GM12878 (cell line): ENCODE measurements around the gene CTNNA3. TPM values are rescaled to one million over a fixed set of nuclear protein-coding genes. Genes with fewer than 3 reads are reported as not detected.

Experiments
- ATAC-seq: fragments of 200-7000 bp; cut with Tn5 transposase; 3 replicates; pipeline ENCODE4 v1.9.1; 2020; ENCODE audit warnings: mild to moderate bottlenecking, moderate library complexity
- BruUV-seq: library from RNA; stranded (reverse); fragments of 400-500 nt; replicated peaks from 2 replicates; lab custom pipeline; 2021; lab: Mats Ljungman, UMichigan
- CTCF ChIA-PET: fragments of 300-600 bp; sonication (Branson Sonifier 250); formaldehyde crosslinking; extraction: SDS; loops from one replicate; lab custom pipeline; 2021; ENCODE audit warnings: inconsistent platforms; lab: Yijun Ruan, JAX
- POLR2A ChIA-PET: fragments of 350-600 bp; formaldehyde crosslinking; extraction: SDS; loops from one replicate; lab custom pipeline; 2021; ENCODE audit warnings: inconsistent platforms; lab: Charles Lee
- RAD21 ChIA-PET: fragments of 300-600 bp; sonication (Branson Sonifier 250); formaldehyde crosslinking; loops from one replicate; lab custom pipeline; 2023; ENCODE audit warnings: antibody characterized with exemption; ENCODE audit not compliant: unreplicated experiment; lab: Charles Lee
- SMC1A ChIA-PET: fragments of 300-600 bp; sonication (Branson Sonifier 250); formaldehyde crosslinking; loops from one replicate; lab custom pipeline; 2023; ENCODE audit not compliant: unreplicated experiment, uncharacterized antibody; lab: Charles Lee
- DNase-seq: peaks from one replicate; pipeline ENCODE4 v3.0.0-alpha.2; 2011; ENCODE audit warnings: low read depth, low spot score
- FAIRE-seq: peaks from 3 replicates; lab custom pipeline; 2011; peaks lifted over from hg19 to GRCh38; lab: Jason Lieb, UNC
- H2AFZ ChIP-seq: 2 replicates; pipeline ENCODE4 v1.6.0; 2011; ENCODE audit warnings: low read depth, low read length, control low read depth; ENCODE audit not compliant: control insufficient read depth
- H3K27ac ChIP-seq: 2 replicates; pipeline ENCODE4 v1.5.1; 2011; ENCODE audit warnings: control low read depth; ENCODE audit not compliant: control insufficient read depth, insufficient read depth
- H3K27me3 ChIP-seq, 2 experiments: replicated peaks in 1 of 2; 2 replicates each; pipeline versions ENCODE4 v1.6.0 to v1.6.1; 2011; ENCODE audit warnings: low read length in 1 of 2; ENCODE audit not compliant: control insufficient read depth in 2 of 2, insufficient read depth in 2 of 2
- H3K36me3 ChIP-seq, 2 experiments: 2 replicates each; pipeline ENCODE4 v1.5.1; 2011; ENCODE audit warnings: low read length in 1 of 2; ENCODE audit not compliant: control insufficient read depth in 2 of 2, insufficient read depth in 2 of 2
- H3K4me1 ChIP-seq: 2 replicates; pipeline ENCODE4 v1.6.1; 2011; ENCODE audit warnings: mild to moderate bottlenecking, low read length, moderate library complexity, mixed read lengths; ENCODE audit not compliant: control insufficient read depth, insufficient read depth
- H3K4me2 ChIP-seq: 2 replicates; pipeline ENCODE4 v1.6.0; 2011; ENCODE audit warnings: control low read depth; ENCODE audit not compliant: control insufficient read depth, insufficient read depth
- H3K4me3 ChIP-seq: fragments of 200-600 bp; sonication (generic); 2 replicates; pipeline ENCODE4 v1.5.1; 2016
- H3K79me2 ChIP-seq: 2 replicates; pipeline ENCODE4 v1.6.0; 2011; ENCODE audit warnings: low read length; ENCODE audit not compliant: control insufficient read depth, insufficient read depth
- H3K9ac ChIP-seq: 2 replicates; pipeline ENCODE4 v1.8.0; 2011; ENCODE audit warnings: low read length, control low read depth, mixed read lengths; ENCODE audit not compliant: control insufficient read depth, insufficient read depth
- H3K9me3 ChIP-seq: replicated peaks from 3 replicates; pipeline ENCODE4 v1.5.1; 2011; ENCODE audit warnings: mild to moderate bottlenecking, low read length; ENCODE audit not compliant: control insufficient read depth, insufficient read depth
- H4K20me1 ChIP-seq: 2 replicates; pipeline ENCODE4 v1.6.0; 2011; ENCODE audit not compliant: control insufficient read depth, insufficient read depth
- CHD2 ChIP-seq: IDR thresholded peaks from 2 replicates; pipeline ENCODE4 v1.6.1; 2011; ENCODE audit warnings: low read depth, low read length, improper control_type of control experiment, borderline replicate concordance
- CHD4 ChIP-seq: fragments of 200-600 bp; sonication (generic); IDR thresholded peaks from 2 replicates; pipeline ENCODE4 v1.6.1; 2016; ENCODE audit warnings: mild to moderate bottlenecking
- CREM ChIP-seq: IDR thresholded peaks from 2 replicates; pipeline ENCODE4 v1.6.1; 2014; ENCODE audit warnings: antibody characterized with exemption, low read depth
- EED ChIP-seq: sonication (generic); IDR thresholded peaks from 2 replicates; pipeline ENCODE4 v1.6.1; 2016; ENCODE audit warnings: antibody characterized with exemption, low read depth
- ETV6 ChIP-seq, 2 experiments: fragments of 450-650 bp in 1 of 2; IDR thresholded peaks in 1 of 2; conservative IDR thresholded peaks in 1 of 2; 2 replicates each; pipeline ENCODE4 v1.6.1; 2014; ENCODE audit warnings: antibody characterized with exemption in 1 of 2, borderline replicate concordance in 1 of 2, low read depth in 1 of 2, mild to moderate bottlenecking in 1 of 2, moderate library complexity in 1 of 2
- NFIC ChIP-seq: IDR thresholded peaks from 2 replicates; pipeline ENCODE4 v1.6.1; 2012; ENCODE audit warnings: low read depth, mild to moderate bottlenecking, inconsistent platforms, low read length, moderate library complexity
- NFXL1 ChIP-seq: fragments of 450-650 bp; IDR thresholded peaks from 2 replicates; pipeline ENCODE4 v1.6.1; 2017; ENCODE audit warnings: antibody characterized with exemption, mild to moderate bottlenecking, borderline replicate concordance
- NR2C1 ChIP-seq: fragments of 450-650 bp; IDR thresholded peaks from 2 replicates; pipeline ENCODE4 v1.6.1; 2017; ENCODE audit warnings: antibody characterized with exemption, mild to moderate bottlenecking, moderate library complexity
- RUNX3 ChIP-seq: IDR thresholded peaks from 2 replicates; pipeline ENCODE4 v1.6.1; 2012; ENCODE audit warnings: low read length, inconsistent platforms
- SMAD1 ChIP-seq: fragments of 450-650 bp; IDR thresholded peaks from 2 replicates; pipeline ENCODE4 v1.6.1; 2018; ENCODE audit warnings: mild to moderate bottlenecking, low read depth; ENCODE audit not compliant: partially characterized antibody
- SP1 ChIP-seq: IDR thresholded peaks from one replicate; pipeline ENCODE4 v1.6.1; 2011; ENCODE audit warnings: low read depth, low read length
- WRNIP1 ChIP-seq: IDR thresholded peaks from 2 replicates; pipeline ENCODE4 v1.6.1; 2011; ENCODE audit warnings: low read depth, low read length, improper control_type of control experiment, borderline replicate concordance
- YY1 ChIP-seq: IDR thresholded peaks from 2 replicates; pipeline ENCODE4 v1.6.1; 2011; ENCODE audit warnings: low read depth, mild to moderate bottlenecking, low read length
- ZNF274 ChIP-seq: IDR thresholded peaks from one replicate; pipeline ENCODE4 v1.8.0; 2011; ENCODE audit not compliant: insufficient read length, insufficient read depth
- ZSCAN29 ChIP-seq: fragments of 450-650 bp; IDR thresholded peaks from 2 replicates; pipeline ENCODE4 v1.6.1; 2017; ENCODE audit warnings: mild to moderate bottlenecking, moderate library complexity
- in situ Hi-C: fragments of 300-500 bp; cut with MboI; formaldehyde crosslinking; loops from 9 replicates; pipeline ENCODE4 v1.14.3; 2018; ENCODE audit warnings: mixed read lengths
- intact Hi-C: fragments of 100-400 bp; cut with micrococcal nuclease; formaldehyde crosslinking; loops from one replicate; pipeline ENCODE4 v1.14.2; 2022; ENCODE audit not compliant: unreplicated experiment
- polyA plus RNA-seq, 11 experiments: library from polyadenylated mRNA; depleted of rRNA in 4 of 11; unstranded in 6 of 11; stranded (reverse) in 5 of 11; fragments of >200 nt; fragmentation: Nextera tagmentation in 4 of 11; fragmentation: Illumina TruSeq in 1 of 11; extraction: Ambion mirVana in 4 of 11; extraction: Trizol in 1 of 11; gene quantifications; 1 replicate in 1 of 11; 2 replicates in 10 of 11; pipeline versions ENCODE4 v1.2.1 to v1.2.3, GENCODE V29; 2011 to 2016; ENCODE audit warnings: inconsistent platforms in 2 of 11, missing spikeins in 2 of 11, low read depth in 1 of 11
- total RNA-seq, 4 experiments: library from RNA; depleted of rRNA in 3 of 4; stranded (reverse); fragments of >200 nt in 3 of 4; fragmentation: Illumina TruSeq in 1 of 4; extraction: Trizol in 1 of 4; gene quantifications; 2 replicates each; pipeline versions ENCODE4 v1.2.1 to v1.2.3, GENCODE V29; 2013 to 2021
- TF ChIP-seq, protein P1 (sequence below): IDR thresholded peaks from 2 replicates; pipeline ENCODE4 v1.6.1; 2011; ENCODE audit warnings: mild to moderate bottlenecking, low read depth, low read length, moderate library complexity; ENCODE audit not compliant: insufficient replicate concordance
- TF ChIP-seq, protein P2 (sequence below): IDR thresholded peaks from 2 replicates; pipeline ENCODE4 v1.6.1; 2011; ENCODE audit warnings: borderline replicate concordance, low read depth, mild to moderate bottlenecking, moderate library complexity, mixed read lengths, low read length; ENCODE audit not compliant: insufficient read depth; ENCODE audit errors: extremely low read length
- TF ChIP-seq, protein P3 (sequence below): fragments of 150-350 bp; IDR thresholded peaks from 2 replicates; pipeline ENCODE4 v1.6.1; 2016; ENCODE audit warnings: low read depth, low read length

CTNNA3 gene
- total and polyA plus RNA-seq, 10 of the 15 experiments (the other 5 are each of a cell fraction or from before 2014, with no cell fraction given), result under 0.01 to 4.5 (median 0.22) TPM; not detected in 2

DNA sequence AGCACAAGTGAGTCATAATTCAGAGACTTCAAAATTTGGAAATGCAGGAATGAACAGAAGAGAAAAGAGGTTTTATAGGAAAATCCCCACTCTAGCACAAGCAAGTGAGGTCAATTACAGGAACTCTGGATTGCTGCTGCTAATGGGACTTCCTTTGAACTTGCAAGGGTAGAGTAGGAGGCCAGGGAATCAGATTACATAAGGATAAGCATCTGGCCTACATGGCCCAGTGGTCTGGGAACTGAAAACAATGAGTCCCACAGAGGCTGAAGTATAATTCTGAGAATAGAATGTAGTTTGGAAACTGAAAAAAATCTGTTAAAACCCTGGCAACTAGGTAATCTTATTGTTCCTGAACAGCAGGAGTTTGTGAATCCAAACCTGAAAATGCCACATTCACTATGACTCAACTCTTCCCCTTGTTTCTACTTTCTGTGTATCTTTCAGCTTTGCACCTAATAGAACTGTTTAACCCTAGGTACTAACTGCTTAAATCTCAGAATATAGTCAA lies 66.5 kb downstream of the CTNNA3 start:
- Histone ChIP-seq H3K4me3 (no peak overlapping the region), H3K4me1 (no peaks in the 10 kb centered on the region; the same call in 1 of the 2 replicates), H3K36me3 (no peaks in the 10 kb centered on the region), H3K79me2 (no peaks in the 10 kb centered on the region), H3K9me3 (no peaks in the 10 kb centered on the region), H3K9ac (no peak overlapping the region), H2AFZ (no peak overlapping the region), H3K27ac (no peak overlapping the region), H3K27me3 (no peaks in the 10 kb centered on the region), H4K20me1 (no peaks in the 10 kb centered on the region), H3K4me2 (no peak overlapping the region)
- intact Hi-C loops, result no loop called here
- ATAC-seq, result peak; percentile 86
- in situ Hi-C loops, result no loop called here
- ChIA-PET SMC1A (interaction anchor here (1.0 to 2.7 kb wide), 5 partner anchors 9 to 34 kb away, joined by 3 to 9 read pairs (median 4); no protein-coding TSS in a partner anchor), CTCF (interaction anchor here (0.8 to 1.2 kb wide), 2 partner anchors 9 to 150 kb away, joined by 3 read pairs; no protein-coding TSS in a partner anchor), RAD21 (interaction anchor here (0.6 to 1.2 kb wide), 2 partner anchors 37 to 150 kb away, joined by 3 to 5 read pairs; no protein-coding TSS in a partner anchor), POLR2A (no interaction called here)
- FAIRE-seq, result no peak
- BruUV-seq, result no TSS peak
- peak; percentile 36 for DNase-seq
- TF ChIP-seq NR2C1, result no peak
- TF ChIP-seq, protein P1, sequence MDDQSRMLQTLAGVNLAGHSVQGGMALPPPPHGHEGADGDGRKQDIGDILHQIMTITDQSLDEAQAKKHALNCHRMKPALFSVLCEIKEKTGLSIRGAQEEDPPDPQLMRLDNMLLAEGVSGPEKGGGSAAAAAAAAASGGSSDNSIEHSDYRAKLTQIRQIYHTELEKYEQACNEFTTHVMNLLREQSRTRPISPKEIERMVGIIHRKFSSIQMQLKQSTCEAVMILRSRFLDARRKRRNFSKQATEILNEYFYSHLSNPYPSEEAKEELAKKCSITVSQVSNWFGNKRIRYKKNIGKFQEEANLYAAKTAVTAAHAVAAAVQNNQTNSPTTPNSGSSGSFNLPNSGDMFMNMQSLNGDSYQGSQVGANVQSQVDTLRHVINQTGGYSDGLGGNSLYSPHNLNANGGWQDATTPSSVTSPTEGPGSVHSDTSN, result no peak
- TF ChIP-seq ZSCAN29, result no peak
- TF ChIP-seq SP1, result no peak
- TF ChIP-seq, protein P2, sequence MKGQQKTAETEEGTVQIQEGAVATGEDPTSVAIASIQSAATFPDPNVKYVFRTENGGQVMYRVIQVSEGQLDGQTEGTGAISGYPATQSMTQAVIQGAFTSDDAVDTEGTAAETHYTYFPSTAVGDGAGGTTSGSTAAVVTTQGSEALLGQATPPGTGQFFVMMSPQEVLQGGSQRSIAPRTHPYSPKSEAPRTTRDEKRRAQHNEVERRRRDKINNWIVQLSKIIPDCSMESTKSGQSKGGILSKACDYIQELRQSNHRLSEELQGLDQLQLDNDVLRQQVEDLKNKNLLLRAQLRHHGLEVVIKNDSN, result no peak
- no peak for TF ChIP-seq CHD4
- TF ChIP-seq RUNX3, result peak; percentile 53
- TF ChIP-seq WRNIP1, result no peak
- TF ChIP-seq CHD2, result no peak
- no peak for TF ChIP-seq YY1
- no peak for TF ChIP-seq NFXL1
- TF ChIP-seq NFIC, result peak; percentile 65; the same call in 1 of the 2 replicates
- 0 out of 2 replicates have a peak, but pooled peaks have one; percentile 11 for TF ChIP-seq CREM
- TF ChIP-seq ZNF274, result no peak
- peak in 1 of 2 experiments; percentile 43; a peak in 1 of 4 replicates for TF ChIP-seq ETV6 (conservative IDR thresholded peaks at IDR 0.05 in 1 of 2, IDR thresholded peaks at IDR 0.05 in 1 of 2; ENCODE audit: borderline replicate concordance in 1 of 2, low read depth in 1 of 2)
- TF ChIP-seq, protein P3, sequence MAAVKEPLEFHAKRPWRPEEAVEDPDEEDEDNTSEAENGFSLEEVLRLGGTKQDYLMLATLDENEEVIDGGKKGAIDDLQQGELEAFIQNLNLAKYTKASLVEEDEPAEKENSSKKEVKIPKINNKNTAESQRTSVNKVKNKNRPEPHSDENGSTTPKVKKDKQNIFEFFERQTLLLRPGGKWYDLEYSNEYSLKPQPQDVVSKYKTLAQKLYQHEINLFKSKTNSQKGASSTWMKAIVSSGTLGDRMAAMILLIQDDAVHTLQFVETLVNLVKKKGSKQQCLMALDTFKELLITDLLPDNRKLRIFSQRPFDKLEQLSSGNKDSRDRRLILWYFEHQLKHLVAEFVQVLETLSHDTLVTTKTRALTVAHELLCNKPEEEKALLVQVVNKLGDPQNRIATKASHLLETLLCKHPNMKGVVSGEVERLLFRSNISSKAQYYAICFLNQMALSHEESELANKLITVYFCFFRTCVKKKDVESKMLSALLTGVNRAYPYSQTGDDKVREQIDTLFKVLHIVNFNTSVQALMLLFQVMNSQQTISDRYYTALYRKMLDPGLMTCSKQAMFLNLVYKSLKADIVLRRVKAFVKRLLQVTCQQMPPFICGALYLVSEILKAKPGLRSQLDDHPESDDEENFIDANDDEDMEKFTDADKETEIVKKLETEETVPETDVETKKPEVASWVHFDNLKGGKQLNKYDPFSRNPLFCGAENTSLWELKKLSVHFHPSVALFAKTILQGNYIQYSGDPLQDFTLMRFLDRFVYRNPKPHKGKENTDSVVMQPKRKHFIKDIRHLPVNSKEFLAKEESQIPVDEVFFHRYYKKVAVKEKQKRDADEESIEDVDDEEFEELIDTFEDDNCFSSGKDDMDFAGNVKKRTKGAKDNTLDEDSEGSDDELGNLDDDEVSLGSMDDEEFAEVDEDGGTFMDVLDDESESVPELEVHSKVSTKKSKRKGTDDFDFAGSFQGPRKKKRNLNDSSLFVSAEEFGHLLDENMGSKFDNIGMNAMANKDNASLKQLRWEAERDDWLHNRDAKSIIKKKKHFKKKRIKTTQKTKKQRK, result no peak
- no peak for TF ChIP-seq SMAD1
- peak; percentile 82 for TF ChIP-seq EED
